GM12891 (cell line): ENCODE results near the gene IL1F10.

Experiments
- POLR2A ChIP-seq: IDR thresholded peaks from 2 replicates; pipeline ENCODE4 v1.6.1; 2011; ENCODE audit warnings: low read depth, low read length, control low read depth
- POLR2AphosphoS5 ChIP-seq: IDR thresholded peaks from 2 replicates; pipeline ENCODE4 v1.6.1; 2011; ENCODE audit warnings: low read depth, low read length, control low read depth
- TAF1 ChIP-seq: IDR thresholded peaks from 2 replicates; pipeline ENCODE4 v1.6.1; 2011; ENCODE audit warnings: low read depth, low read length, control low read depth

- TF ChIP-seq POLR2A (no peak), TAF1 (no peak), POLR2AphosphoS5 (no peak)
These were observed 46.0 kb downstream of the IL1F10 start for GRCh38 chr2:113113807-113114206.
